Medulla oblongata (tissue), 1 donor: ENCODE data around the gene CACFD1.

ENCODE experiments used
- DNase-seq: peaks from one replicate; pipeline ENCODE4 v3.0.0-alpha.2; 2015; ENCODE audit errors: extremely low spot score

CACFD1 gene

DNA sequence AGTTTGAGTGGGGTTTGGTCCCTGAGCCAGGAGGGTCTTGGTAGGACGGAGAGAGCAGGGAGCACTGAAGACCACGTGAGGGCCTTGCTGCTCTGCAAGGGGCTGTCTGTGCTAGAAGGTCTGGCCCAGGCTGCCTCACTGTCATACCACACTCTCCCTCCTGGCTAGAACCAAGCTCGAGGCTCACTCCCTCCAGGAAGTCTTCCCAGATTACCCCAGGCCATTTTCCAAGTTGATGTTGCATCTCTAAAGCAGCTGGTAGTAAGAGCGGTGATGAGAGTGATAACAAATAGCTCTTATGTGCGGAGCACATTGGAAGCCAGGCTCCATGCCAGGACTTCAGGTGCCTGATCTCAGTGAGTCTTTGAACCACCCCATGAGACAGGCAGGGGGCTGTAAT is 58.4 kb downstream of the CACFD1 start:
- no peak for DNase-seq

DNA sequence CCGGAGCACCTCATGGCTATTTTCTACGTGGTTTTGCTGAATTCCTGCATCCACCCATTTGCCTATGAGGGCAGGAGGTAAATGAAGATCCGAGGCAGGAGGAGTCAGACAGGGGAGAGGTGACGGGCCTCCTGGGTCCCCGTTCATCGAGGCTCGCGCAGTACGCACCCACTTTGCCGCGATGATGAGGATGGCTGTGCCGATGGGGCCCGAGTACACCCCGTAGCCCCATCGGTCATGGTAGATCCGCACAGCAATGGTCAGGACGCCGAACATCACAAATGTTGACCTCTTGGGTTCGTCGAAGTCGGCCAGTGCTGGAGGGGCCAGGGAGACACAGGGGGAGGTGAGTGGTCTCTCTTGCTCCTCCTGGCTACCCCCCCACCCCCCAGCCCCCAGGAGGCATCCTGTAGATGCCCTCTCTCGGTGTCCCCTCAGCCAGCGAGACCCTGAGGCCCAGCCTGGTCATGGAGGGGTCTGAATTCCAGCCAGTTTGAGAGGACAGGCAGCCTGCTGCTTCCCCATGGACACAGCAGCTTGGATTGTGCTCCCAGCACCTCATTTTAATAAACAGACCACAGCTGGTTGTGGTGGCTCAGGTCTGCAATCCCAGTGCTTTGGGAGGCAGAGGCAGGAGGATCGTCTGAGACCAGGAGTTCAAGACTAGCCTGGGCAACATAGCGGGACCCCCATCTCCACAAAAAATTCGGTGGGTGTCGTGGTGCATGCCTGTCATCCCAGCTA is 59.1 kb downstream of the CACFD1 start:
- no peak for DNase-seq

DNA sequence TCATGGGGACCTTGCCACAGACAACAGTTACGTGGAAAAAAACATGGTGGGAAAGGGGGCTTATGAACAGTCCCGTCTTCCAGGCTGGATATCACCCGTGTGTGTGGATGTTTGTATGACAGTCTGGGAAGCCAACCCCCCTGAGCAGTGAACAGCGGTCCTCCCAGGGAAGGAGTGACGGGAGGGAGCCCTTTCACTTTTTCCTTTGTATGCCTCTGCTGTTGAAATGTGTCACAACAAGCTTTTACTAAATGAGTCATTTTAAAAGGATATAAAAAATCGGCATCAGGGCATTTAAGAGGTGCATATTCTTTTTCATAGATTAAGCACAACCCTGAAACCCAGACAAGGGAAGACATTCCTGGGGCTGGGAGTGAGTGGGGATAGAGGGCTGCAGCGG is 59.9 kb downstream of the CACFD1 start:
- DNase-seq = no peak

DNA sequence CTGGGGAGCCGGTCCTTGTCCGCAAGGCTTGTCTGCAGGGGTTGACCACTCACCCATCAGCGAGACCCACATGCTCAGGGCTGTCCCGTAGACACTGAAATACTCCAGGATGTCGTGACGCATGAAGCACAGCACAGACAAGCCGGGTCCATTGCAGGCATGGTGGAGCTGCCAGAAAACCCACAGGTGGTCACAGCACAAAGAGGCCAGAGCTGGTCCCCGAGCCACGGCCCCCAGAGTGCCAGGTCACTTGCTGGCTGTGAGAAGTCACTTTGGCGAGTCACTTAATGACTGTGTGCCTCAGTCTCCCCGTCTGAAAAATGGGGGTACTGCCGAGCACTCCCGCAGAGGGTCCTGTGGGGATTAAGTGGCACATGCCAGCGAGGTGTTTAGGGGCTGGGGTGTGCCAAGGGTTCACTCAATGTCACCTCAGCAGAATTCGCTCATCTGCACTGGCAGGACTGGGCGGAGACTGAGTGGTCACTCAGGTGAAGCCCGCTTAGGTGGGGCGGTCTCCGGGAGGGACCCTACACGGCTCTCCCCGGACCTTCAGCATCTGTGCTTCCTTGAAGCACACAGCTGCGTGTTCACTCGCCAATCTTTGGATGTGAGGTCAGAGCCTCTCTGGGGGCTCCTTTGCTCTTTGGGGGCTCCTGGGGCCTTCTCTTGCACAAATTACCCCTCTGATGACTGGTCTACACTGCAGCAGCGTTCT is 60.5 kb downstream of the CACFD1 start:
- no peak for DNase-seq
